HG02938 (cell line): ENCODE results near the gene SLC6A13.

Experiments
- ATAC-seq: cut with Tn5 transposase; IDR thresholded peaks from one replicate; pipeline ENCODE4 v1.9.1; 2021; ENCODE audit warnings: mild to moderate bottlenecking, moderate library complexity; ENCODE audit not compliant: unreplicated experiment

The SLC6A13 gene

DNA sequence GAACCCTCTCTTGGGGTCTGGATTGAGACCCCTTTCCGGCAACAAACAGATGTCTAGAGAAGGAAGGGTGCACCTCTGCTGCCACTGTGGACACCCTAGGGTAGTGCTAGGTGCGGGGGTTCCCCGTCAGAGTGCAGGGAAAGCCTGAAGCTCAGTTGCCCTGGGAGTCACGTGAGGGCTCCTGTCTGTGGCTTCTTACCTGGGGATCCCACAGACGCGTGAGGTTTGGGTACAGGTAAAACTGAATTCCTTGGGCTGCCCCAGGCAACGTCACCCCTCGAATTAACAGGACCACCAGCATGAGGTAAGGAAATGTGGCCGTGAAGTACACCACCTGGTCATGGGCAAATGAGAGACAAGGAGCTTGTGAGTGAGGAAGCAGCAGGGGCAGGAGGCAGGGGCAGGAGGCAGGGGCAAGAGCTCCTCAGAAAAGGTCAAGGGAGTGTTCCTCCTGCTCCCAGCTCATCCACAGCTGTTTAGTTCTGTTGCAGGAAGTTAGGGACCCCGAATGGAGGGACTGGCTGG, 27.7 kb downstream of the SLC6A13 start:
- ATAC-seq: no peak

DNA sequence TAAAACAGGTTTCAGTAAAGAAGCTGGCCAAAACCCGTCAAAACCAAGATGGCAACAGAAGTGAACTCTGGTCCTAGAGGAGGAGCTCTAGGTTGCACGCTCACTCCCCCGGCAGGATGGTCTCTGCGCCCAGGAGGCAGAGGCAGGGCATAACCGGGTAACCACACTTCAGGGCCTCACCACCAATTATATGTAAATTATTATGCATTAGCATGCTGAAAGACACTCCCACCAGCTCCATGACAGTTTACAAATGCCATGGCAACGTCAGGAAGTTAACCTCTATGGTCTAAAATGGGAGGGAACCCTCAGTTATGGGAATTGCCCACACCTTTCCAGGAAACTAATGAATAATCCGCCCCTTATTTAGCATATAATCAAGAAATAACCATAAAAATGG, 28.6 kb downstream of the SLC6A13 start:
- no peak for ATAC-seq

GRCh38 chr12:233615-233968, 29.0 kb downstream of the SLC6A13 start:
- no peak for ATAC-seq

- no peak for ATAC-seq
These were observed 29.7 kb downstream of the SLC6A13 start for GRCh38 chr12:232731-233614.

- no peak for ATAC-seq
These were observed 31.5 kb downstream of the SLC6A13 start for GRCh38 chr12:230925-231671.

- ATAC-seq: no peak
These were observed 33.0 kb downstream of the SLC6A13 start for GRCh38 chr12:229441-230191.

GRCh38 chr12:228846-229200, 33.8 kb downstream of the SLC6A13 start:
- ATAC-seq: no peak

GRCh38 chr12:227923-228845, 34.5 kb downstream of the SLC6A13 start:
- ATAC-seq: no peak

GRCh38 chr12:227286-227915, 35.2 kb downstream of the SLC6A13 start:
- ATAC-seq: no peak

- no peak for ATAC-seq
These were observed 36.2 kb downstream of the SLC6A13 start for GRCh38 chr12:226401-226800.

- ATAC-seq: no peak
These were observed 37.6 kb downstream of the SLC6A13 start for GRCh38 chr12:225012-225411.

DNA sequence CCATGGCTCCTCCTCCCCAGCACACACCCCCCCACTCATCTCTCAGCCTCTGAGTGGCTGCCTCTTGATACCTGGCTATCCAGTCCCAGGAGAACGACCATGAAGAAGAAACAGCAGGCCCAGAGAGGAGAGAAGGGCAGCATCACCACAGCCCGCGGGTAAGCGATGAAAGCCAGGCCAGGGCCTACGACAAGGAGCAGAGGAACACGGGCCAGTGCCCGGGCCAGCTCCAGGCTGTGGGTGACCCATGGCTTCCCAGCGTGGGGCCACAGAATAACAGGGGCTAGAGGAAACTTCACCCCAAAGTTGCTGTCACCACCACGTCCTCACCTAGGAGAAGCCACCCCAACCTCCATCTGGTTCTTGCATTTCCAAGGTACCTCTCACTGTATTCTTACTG, 38.3 kb downstream of the SLC6A13 start:
- no peak for ATAC-seq

- no peak for ATAC-seq
These were observed 38.8 kb downstream of the SLC6A13 start for GRCh38 chr12:223841-224240.

GRCh38 chr12:221736-222135, 40.9 kb downstream of the SLC6A13 start:
- no peak for ATAC-seq

GRCh38 chr12:220946-221550, 41.6 kb downstream of the SLC6A13 start:
- no peak for ATAC-seq

DNA sequence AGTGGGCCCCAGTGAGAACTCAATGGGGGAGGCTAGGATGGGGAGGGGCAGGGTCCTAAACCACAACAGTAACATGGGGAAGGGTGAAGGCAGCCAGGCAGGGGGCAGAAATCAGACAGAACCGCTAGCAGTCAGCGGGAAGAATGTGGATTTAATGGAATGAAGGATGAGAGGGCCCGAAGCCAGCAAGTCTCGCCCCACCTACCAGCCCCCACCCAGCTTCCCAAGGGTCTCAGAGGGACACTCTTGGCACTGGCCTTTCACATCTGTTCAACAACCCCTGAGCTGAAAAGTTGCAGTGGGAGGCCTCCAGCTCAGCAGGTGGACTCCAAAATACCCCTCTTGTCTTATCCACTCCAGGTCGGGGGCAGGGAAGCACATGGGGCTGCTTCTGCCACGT, 42.1 kb downstream of the SLC6A13 start:
- ATAC-seq: no peak

DNA sequence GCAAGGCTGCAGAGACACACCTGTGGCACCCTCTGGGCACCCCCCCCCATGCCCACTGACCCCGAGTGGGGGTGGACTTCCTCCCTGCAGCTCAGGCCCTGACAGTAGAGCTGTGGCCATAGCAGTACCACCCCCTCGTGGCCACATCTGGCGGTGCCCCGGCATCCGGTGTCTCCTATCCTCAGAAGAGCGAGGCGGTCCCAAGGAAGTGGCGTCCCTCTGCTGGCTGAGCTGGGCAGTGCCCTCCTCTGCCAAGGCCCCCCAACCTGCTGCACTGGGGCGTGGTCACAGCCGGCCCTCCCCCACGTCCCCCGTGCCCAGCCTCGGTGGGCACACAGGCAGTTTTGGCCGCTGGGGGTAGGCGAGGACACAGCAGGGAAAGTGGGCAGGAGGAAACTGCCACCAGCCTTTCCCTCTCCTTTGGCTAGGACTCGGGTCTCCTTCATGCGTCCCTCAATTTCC, 42.7 kb downstream of the SLC6A13 start:
- ATAC-seq: peak; percentile 67

GRCh38 chr12:218728-219590, 43.7 kb downstream of the SLC6A13 start:
- no peak for ATAC-seq
